DND-41 (cell line): ENCODE measurements around the gene SDR9C7.

Source experiments
- CTCF ChIP-seq: IDR thresholded peaks from 2 replicates; pipeline ENCODE4 v1.5.1; 2012; ENCODE audit warnings: borderline replicate concordance, low read length, moderate library complexity, mild to moderate bottlenecking; ENCODE audit not compliant: poor library complexity, severe bottlenecking; ENCODE audit errors: extremely low read depth
- EZH2 ChIP-seq: IDR thresholded peaks from 3 replicates; pipeline ENCODE4 v1.6.1; 2012; ENCODE audit warnings: borderline replicate concordance, low read depth, mild to moderate bottlenecking, moderate library complexity, low read length, inconsistent platforms; ENCODE audit not compliant: severe bottlenecking

GRCh38 chr12:56896082-56896481, 38.1 kb downstream of the SDR9C7 start:
- TF ChIP-seq CTCF (no peak), EZH2 (no peak)
